RWPE1 (cell line): ENCODE results near the gene IFITM1.
"Not testable (repeated sequence)": the region's sequence is repeated elsewhere in the genome, so short reads cannot be mapped to it uniquely, and the experiment has no call there.

Experiments used
- CTCF ChIA-PET: fragments of 350-600 bp; sonication (Branson Sonifier 250); formaldehyde crosslinking; extraction: SDS; loops from one replicate; lab custom pipeline; 2021; lab: Yijun Ruan, JAX
- POLR2A ChIA-PET: fragments of 400-600 bp; formaldehyde crosslinking; extraction: SDS; loops from one replicate; lab custom pipeline; 2020; ENCODE audit warnings: antibody characterized with exemption; ENCODE audit not compliant: low non-redundant PET; lab: Yijun Ruan, JAX
- DNase-seq: peaks from one replicate; pipeline ENCODE4 v3.0.0; 2012; ENCODE audit warnings: low spot score
- H3K27ac ChIP-seq: fragments of 450-650 bp; 2 replicates; pipeline ENCODE4 v1.5.1; 2017
- TF ChIP-seq, protein P1 (sequence below): fragments of 450-650 bp; conservative IDR thresholded peaks from 2 replicates; pipeline ENCODE4 v1.5.1; 2017; ENCODE audit warnings: low read depth, mild to moderate bottlenecking

The IFITM1 gene

DNA sequence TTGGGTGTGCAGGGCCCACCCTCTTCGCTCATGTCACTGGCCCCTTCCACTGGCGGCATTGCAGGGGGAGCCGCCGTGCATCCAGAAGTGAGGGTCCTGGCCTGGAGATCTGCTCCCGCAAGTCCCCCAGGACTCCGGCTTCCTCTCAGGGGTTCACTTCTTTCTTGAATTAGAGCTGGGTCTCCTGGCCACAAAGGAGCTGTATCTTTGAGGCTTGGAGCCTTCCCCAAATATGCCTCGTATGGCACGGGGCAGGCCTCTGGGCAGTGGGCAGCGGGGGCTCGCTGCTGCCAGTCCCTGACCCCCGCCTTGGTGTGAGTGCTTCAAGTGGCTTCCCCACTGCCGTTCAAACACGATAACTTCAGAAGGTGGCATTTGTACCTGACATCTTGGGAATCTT is 14.2 kb downstream of the IFITM1 start:
- TF ChIP-seq, protein P1, sequence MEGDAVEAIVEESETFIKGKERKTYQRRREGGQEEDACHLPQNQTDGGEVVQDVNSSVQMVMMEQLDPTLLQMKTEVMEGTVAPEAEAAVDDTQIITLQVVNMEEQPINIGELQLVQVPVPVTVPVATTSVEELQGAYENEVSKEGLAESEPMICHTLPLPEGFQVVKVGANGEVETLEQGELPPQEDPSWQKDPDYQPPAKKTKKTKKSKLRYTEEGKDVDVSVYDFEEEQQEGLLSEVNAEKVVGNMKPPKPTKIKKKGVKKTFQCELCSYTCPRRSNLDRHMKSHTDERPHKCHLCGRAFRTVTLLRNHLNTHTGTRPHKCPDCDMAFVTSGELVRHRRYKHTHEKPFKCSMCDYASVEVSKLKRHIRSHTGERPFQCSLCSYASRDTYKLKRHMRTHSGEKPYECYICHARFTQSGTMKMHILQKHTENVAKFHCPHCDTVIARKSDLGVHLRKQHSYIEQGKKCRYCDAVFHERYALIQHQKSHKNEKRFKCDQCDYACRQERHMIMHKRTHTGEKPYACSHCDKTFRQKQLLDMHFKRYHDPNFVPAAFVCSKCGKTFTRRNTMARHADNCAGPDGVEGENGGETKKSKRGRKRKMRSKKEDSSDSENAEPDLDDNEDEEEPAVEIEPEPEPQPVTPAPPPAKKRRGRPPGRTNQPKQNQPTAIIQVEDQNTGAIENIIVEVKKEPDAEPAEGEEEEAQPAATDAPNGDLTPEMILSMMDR: no peak
- no peak overlapping the region for H3K27ac ChIP-seq
- DNase-seq: no peak
- CTCF ChIA-PET: no interaction called here
- POLR2A ChIA-PET: no interaction called here

DNA sequence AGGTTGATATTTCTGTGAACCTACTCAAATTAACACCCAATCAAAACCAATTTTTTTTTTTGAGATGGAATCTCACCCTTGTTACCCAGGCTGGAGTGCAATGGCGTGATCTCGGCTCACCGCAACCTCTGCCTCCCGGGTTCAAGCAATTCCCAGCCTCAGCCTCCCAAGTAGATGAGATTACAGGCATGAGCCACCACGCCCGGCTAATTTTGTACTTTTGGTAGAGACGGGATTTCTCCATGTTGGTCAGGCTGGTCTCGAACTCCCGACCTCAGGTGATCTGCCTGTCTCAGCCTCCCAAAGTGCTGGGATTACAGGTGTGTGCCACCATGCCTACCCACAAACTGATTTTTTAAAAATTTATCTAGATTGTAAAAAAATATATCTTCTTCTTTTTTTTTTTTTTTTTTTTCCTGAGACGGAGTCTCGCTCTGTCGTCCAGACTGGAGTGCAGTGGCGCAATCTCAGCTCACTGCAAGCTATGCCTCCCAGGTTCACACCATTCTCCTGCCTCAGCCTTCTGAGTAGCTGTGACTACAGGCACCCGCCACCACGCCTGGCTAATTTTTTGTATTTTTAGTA is 14.8 kb downstream of the IFITM1 start:
- DNase-seq, POLR2A ChIA-PET, H3K27ac ChIP-seq: not testable (repeated sequence)
- CTCF ChIA-PET: interaction anchor here (0.6 kb wide), 1 partner anchor 100 kb away, joined by 4 read pairs; no protein-coding TSS in a partner anchor

DNA sequence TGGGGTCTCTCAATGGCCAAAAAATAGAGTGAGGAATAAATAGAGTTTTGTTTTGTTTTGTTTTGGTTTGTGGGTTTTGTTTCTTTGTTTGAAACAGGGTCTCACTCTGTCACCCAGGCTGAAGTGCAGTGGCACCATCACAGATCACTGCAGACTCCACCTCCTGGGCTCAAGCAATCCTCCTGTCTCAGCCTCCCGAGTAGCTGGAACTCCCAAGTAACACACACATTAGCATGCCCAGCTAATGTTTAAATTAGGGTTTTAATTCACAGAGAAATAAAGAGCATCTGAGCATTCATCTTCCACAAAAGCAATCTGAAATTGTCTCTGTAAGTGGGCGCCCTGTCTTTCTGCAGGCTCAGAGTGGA is 16.0 kb downstream of the IFITM1 start:
- POLR2A ChIA-PET: no interaction called here
- TF ChIP-seq, protein P1: no peak
- CTCF ChIA-PET: interaction anchor here (1.0 to 1.2 kb wide), 2 partner anchors 11 to 22 kb away, joined by 3 read pairs; no protein-coding TSS in a partner anchor
- no peak for DNase-seq
- no peak overlapping the region for H3K27ac ChIP-seq

DNA sequence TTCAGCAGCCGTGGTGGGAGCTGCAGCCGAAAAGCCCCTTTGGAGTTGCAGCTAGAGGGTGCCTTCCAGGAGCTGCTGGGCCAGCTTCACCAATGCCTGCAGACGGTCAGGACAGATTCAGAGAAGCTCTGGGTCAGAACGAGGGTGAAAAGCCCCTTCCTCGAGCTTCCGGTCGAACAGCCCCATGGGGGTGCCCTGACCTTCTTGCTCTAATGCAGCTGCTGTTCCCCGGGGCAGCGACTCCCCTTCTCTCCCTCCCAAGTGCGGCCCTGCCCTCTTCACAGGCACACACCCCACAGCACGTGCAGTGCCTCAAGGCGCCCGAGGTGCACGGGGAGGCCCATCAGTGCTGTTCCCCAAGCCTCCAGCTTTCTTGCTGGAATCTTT is 16.5 kb downstream of the IFITM1 start:
- ChIA-PET CTCF (interaction anchor here (1.0 to 1.2 kb wide), 2 partner anchors 10 to 21 kb away, joined by 3 read pairs; no protein-coding TSS in a partner anchor), POLR2A (no interaction called here)
- H3K27ac ChIP-seq: no peak overlapping the region
- DNase-seq: no peak
- TF ChIP-seq, protein P1: no peak

DNA sequence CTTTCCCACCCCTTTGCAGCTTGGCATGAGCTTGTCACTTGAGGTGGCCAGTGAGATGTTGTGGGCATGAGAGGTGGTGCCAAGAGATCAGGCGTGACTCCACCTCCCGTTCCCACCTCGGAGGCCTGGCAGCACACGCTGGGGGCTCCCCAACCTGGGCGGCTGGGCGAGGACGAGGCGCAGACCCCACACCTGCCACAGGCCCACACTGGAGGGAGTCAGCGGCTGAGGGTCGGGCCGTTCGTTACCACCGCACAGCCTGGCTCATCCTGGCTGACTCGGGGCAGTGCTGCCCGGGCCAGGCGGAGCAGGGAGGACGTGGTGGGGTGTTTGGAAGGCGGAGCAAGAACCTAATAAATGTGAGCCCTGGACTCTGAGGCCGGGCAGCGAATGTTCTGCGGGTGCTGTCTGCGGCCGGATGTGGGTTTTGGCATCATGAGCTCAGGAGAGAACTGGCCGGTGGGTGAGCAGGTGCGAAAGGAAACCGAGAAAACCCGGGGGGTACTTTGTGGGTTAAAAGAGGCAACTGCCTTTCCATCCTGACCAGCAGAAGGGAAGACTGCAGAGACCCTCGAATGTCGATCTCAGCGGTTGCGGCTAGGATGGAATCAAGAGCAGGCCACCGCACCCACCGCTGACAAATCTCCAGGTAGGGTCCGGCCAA is 17.0 kb downstream of the IFITM1 start:
- no peak overlapping the region for H3K27ac ChIP-seq
- POLR2A ChIA-PET: no interaction called here
- CTCF ChIA-PET: interaction anchor here (1.0 kb wide), 1 partner anchor 21 kb away, joined by 3 read pairs; no protein-coding TSS in a partner anchor
- DNase-seq: no peak
- TF ChIP-seq, protein P1: no peak

DNA sequence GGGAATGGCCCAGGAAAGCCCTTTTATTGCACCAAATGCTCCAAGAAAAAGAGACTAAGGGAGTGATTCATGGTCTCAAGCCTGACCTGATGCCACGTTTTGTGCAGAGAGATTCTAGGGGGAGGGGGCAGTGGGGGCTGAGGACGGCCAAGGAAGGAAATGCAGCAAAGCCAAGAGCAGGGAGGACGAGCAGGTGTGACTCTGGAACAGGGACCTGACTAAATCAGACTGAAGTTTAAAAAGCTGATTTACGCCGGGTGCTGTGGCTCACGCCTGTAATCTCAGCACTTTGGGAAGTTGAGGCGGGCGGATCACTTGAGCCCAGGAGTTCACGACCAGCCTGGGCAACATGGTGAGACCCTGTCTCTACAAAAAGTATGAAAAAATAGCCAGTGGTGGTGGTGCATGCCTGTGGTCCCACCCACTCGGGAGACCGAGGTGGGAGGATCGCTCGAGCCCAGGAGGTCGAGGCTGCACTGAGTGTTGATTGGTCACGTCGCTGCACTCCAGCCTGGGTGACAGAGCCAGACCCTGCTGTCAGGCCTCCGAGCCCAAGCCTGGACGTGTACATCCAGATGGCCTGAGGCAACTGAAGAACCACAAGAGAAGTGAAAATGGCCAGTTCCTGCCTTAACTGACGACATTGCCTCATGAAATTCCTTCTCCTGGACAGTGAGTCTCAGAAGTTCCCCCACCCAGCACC is 17.7 kb downstream of the IFITM1 start:
- CTCF ChIA-PET: no interaction called here

More for the DNA sequence above, 17.7 kb downstream of the IFITM1 start:
- no peak overlapping the region for H3K27ac ChIP-seq
- TF ChIP-seq, protein P1: no peak
- DNase-seq: no peak
- POLR2A ChIA-PET: no interaction called here
